ENCODE measurements around the gene ARHGAP22.

DNA sequence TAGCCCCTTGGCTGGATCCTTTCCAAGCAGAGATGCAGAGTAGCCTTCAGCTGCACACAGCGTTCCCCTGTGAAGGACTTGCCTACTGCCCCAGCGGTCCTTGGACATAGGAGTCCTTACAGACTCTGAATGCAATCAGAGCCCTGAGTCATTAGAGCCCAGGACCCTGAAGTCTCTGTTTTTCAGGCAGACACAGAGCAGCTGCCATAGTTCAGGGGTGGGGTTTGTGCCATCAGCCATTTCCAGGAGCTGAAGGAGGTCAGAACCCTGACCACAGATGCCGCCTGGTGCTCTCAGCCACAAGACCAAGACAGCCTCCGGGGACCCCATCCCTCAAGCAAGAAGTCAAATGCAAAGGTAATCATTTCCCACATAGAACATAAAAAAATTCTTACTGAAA is 47.0 kb upstream of the ARHGAP22 start:
- no peak for TF ChIP-seq POLR2A (IDR thresholded peaks at IDR 0.05; ENCODE audit: low read depth, low read length)
- TF ChIP-seq POLR2AphosphoS5 (IDR thresholded peaks at IDR 0.05; ENCODE audit: low read depth, low read length) = no peak
- TF ChIP-seq TAF1 (IDR thresholded peaks at IDR 0.05; ENCODE audit: low read depth, low read length) = no peak
